ENCODE data around the gene CDH23.

Gene CDH23

DNA sequence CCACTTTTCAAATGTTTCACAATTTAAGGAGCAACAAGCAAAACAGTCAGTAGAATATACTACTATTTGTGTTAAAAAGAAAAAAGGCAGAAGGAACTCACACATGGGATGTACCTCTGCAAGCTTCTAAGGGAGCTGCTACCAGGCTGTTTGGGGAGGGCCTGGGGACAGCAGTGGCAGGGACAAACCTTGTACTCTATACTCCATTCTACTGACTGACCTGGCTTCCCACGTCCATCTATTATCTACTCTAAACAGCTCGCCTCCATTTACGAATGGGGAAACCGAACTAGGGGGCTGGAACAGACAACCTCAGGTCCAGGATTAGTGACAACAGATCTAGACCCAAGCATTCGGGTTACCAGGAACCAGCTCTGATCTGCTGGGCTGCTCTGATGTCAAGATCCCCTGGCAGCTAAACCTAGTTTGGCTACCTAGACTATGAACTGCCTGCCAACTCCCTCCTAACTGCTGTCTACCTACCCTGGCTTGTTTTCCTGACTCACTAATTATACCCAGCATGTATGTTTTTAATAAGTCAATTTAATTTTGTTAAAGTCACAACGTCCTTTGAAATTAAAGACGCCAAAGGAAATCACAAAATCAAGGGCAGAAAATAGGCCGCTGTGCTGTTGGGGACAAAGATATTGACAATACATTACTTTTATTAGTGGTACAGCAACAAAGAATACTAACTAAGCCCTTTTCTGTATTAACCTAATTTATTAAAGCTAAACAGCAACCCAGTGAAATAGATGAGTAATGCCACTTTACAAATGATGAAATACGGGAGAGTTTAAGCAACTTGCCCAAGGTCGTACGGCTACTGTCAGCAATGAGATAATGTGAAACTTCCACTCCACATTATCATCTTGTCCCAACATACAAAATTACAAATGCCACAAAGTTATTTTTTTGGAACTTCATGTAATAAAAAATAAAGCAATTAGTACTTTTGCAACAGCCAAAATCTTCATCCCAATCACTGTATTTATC, 449.0 kb downstream of the CDH23 start:
- TF ChIP-seq, protein P1, sequence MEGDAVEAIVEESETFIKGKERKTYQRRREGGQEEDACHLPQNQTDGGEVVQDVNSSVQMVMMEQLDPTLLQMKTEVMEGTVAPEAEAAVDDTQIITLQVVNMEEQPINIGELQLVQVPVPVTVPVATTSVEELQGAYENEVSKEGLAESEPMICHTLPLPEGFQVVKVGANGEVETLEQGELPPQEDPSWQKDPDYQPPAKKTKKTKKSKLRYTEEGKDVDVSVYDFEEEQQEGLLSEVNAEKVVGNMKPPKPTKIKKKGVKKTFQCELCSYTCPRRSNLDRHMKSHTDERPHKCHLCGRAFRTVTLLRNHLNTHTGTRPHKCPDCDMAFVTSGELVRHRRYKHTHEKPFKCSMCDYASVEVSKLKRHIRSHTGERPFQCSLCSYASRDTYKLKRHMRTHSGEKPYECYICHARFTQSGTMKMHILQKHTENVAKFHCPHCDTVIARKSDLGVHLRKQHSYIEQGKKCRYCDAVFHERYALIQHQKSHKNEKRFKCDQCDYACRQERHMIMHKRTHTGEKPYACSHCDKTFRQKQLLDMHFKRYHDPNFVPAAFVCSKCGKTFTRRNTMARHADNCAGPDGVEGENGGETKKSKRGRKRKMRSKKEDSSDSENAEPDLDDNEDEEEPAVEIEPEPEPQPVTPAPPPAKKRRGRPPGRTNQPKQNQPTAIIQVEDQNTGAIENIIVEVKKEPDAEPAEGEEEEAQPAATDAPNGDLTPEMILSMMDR (conservative IDR thresholded peaks at IDR 0.05; ENCODE audit: low read depth, low read length) = no peak
- DNase-seq (ENCODE audit: low read depth) = no peak
- no peak overlapping the region for H3K4me3 ChIP-seq (ENCODE audit: low read depth, low read length)

DNA sequence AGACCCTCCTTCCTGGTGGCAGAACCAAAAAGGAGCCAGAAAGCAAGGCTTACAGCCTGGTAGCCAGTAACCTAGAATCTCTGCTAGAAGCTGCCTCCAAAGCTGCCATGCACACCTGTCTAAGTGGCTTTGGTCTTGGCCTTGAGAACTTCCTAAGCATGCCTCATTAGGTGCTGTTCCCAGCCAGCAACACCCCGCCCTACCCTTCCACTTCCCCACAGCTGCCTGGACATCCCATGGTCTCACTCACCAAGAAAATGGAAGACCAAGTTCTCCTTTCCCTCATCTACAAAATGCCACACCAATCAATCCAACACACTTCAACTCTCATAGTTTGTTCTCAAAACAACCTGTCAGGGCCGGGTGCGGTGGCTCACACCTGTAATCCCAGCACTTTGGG, 450.1 kb downstream of the CDH23 start:
- no peak for DNase-seq (ENCODE audit: low read depth)
- TF ChIP-seq, protein P1 (conservative IDR thresholded peaks at IDR 0.05; ENCODE audit: low read depth, low read length) = no peak
- no peak overlapping the region for H3K4me3 ChIP-seq (ENCODE audit: low read depth, low read length)

DNA sequence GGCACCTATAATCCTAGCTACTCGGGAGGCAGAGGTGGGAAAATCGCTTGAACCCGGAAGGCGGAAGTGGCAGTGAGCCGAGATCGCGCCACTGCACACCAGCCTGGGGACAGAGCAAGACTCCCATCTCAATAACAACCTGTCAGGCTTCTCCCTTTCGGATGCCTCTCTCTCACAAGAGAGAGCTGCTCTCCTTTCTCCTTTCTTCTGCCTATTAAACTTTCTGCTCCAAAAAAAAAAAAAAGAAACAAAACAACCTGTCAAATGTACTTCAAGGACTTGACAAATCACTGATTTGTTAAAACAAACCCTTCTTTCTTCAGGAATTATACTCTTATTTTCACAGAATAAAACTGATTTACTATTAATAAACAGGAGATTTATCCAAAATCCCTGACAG, 450.7 kb downstream of the CDH23 start:
- no peak overlapping the region for H3K4me3 ChIP-seq (ENCODE audit: low read depth, low read length)
- TF ChIP-seq, protein P1 (conservative IDR thresholded peaks at IDR 0.05; ENCODE audit: low read depth, low read length) = no peak
- no peak for DNase-seq (ENCODE audit: low read depth)

DNA sequence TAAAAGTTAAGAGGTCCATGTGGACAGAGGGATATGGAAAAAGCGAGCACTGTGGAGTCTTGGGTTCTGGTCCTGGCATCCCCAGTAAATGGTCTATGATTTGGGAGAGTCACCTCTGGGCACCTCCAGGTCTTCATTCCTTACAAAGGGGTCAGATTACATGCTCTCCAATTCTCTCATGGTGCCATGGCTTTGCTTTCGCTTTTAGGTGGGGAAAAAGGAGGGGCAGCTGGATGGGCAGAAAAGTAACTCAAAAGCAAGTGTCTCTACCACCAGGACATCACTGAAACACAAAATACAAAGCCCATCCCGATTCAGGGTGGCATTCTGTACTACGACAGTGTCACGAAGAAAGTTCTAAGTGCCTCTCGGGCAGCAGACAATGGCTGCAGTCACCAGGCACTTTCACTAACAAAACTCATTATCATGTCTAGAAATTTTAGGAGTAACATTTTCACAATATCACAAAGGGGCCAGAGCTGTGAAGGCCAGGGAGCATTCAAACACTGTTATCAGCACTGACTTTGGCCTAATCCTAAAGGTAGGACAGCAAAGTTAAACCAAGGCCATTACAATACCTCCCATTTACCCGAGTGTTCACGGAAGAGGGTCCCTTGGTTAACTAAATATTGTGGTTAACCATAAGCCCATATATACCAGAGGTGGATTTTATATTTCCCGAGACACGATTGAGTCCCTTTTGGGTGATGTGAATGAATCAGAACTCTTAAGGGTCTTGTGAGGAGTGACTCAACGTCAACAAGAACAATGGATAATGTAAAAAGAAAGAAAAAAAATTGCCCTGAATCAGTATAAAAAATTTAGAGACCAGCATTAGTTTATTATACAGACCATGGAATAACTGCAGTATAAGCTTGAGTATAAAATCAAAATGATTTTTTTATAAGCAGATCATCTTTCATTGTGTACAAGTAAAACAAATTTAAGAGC, 451.9 kb downstream of the CDH23 start:
- H3K4me3 ChIP-seq (ENCODE audit: low read depth, low read length) = peak overlapping the region; percentile 100
- no peak for DNase-seq (ENCODE audit: low read depth)

DNA sequence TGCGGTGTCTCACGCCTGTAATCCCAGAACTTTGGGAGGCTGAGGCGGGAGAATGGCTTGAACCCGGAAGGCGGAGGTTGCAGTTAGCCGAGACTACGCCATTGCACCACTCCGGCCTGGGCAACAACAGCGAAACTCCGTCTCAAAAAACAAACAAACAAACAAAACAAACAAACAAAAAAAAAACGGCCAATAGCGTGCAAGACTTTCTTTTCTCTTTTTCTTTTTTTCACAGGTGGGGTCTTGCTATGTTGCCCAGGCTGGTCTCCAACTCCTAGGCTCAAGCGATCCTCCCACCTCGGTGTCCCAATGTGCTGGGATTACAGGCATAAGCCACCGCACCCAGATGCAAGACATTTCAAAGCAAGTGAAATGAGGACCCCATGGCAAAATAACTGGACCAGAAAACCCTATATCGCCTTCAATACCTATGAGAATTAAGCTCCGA, 452.8 kb downstream of the CDH23 start:
- no peak for DNase-seq (ENCODE audit: low read depth)
- H3K4me3 ChIP-seq (ENCODE audit: low read depth, low read length) = peak overlapping the region; percentile 100
- TF ChIP-seq, protein P1 (conservative IDR thresholded peaks at IDR 0.05; ENCODE audit: low read depth, low read length) = no peak

More for the DNA sequence above, 451.9 kb downstream of the CDH23 start:
- TF ChIP-seq, protein P1 (conservative IDR thresholded peaks at IDR 0.05; ENCODE audit: low read depth, low read length) = no peak

DNA sequence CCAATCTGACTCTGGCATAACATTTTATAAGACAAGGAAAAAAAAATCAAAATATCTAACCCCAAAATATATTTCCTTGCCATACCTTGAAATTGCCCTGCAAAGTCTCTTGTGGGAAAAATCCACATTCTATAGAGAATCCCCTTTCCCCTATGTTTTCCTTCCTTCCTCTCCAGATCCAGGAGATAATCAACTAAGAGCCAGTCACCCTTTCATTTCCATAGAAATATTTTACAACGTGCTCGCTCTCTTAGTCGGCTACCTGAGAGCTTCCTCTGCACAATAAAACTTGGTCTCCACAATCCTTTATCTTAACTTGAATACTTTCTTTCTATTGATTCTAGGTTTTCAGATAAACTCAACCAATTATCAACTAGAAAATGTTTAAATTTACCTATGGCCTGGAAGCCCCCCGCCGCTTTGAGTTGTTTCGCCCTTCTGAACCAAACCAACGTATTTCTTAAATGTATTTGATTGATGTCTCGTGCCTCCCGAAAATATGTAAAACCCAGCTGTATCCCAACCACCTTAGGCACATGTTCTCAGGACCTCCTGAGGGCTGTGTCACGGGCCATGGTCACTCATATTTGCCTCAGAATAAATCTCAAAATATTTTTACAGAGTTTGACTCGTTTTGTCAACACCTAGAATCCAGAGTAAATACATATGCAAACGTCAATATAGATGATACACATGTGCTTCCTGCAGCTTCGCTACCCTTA, 453.5 kb downstream of the CDH23 start:
- H3K4me3 ChIP-seq (ENCODE audit: low read depth, low read length) = peak overlapping the region; percentile 100
- DNase-seq (ENCODE audit: low read depth) = no peak
- TF ChIP-seq, protein P1 (conservative IDR thresholded peaks at IDR 0.05; ENCODE audit: low read depth, low read length) = no peak

All from choroid plexus epithelial cell (primary cell).